ENCODE measurements around the gene PXDN. TPM values are rescaled to one million over a fixed set of nuclear protein-coding genes. Genes with fewer than 3 reads are reported as not detected.

Gene PXDN
- total and polyA plus RNA-seq, 9 donors, result 36.0 to 116 (median 54.5) TPM

GRCh38 chr2:1756456-1756855 lies 12.1 kb upstream of the PXDN start:
- no peaks in the 10 kb centered on the region for H3K4me1 ChIP-seq (ENCODE audit: insufficient read depth)
- no peaks in the 10 kb centered on the region for H3K9me3 ChIP-seq
- TF ChIP-seq CTCF (IDR thresholded peaks at IDR 0.05) (no peak), EP300 (IDR thresholded peaks at IDR 0.05) (no peak), POLR2A (IDR thresholded peaks at IDR 0.05) (no peak)
- no peak overlapping the region for H3K4me3 ChIP-seq
- H3K36me3 ChIP-seq, result no peaks in the 10 kb centered on the region
- H3K27me3 ChIP-seq, result no peaks in the 10 kb centered on the region
- no peak overlapping the region for H3K27ac ChIP-seq
- WGBS, 3 donors, result 95 to 96% (median 95%) methylated on average over 10 of the region's 10 CpGs
- DNase-seq, result peak in 1 of 5 donors; percentile 30
- intact Hi-C loops (cut with DNase I), result no loop called here

- Histone ChIP-seq H3K4me1 (ENCODE audit: insufficient read depth) (no peaks in the 10 kb centered on the region), H3K36me3 (no peaks in the 10 kb centered on the region), H3K9me3 (no peaks in the 10 kb centered on the region), H3K4me3 (no peak overlapping the region), H3K27ac (no peak overlapping the region), H3K27me3 (no peaks in the 10 kb centered on the region)
- TF ChIP-seq POLR2A (IDR thresholded peaks at IDR 0.05) (no peak), CTCF (IDR thresholded peaks at IDR 0.05) (no peak), EP300 (IDR thresholded peaks at IDR 0.05) (no peak)
- intact Hi-C loops (cut with DNase I), result no loop called here
- WGBS, 3 donors, result 32 to 36% (median 33%) methylated on average over 18 of the region's 18 CpGs
- peak in 1 of 5 donors; percentile 33 for DNase-seq
Measured at GRCh38 chr2:1755436-1756191, 11.3 kb upstream of the PXDN start.

GRCh38 chr2:1754461-1755170 lies 10.3 kb upstream of the PXDN start:
- intact Hi-C loops (cut with DNase I), result no loop called here
- no peaks in the 10 kb centered on the region for H3K36me3 ChIP-seq
- DNase-seq, result peak in 1 of 5 donors; percentile 13
- no peak overlapping the region for H3K27ac ChIP-seq
- no peaks in the 10 kb centered on the region for H3K9me3 ChIP-seq
- TF ChIP-seq EP300 (IDR thresholded peaks at IDR 0.05) (no peak), CTCF (IDR thresholded peaks at IDR 0.05) (no peak), POLR2A (IDR thresholded peaks at IDR 0.05) (no peak)
- H3K4me1 ChIP-seq (ENCODE audit: insufficient read depth), result no peaks in the 10 kb centered on the region
- 95 to 96% (median 96%) methylated on average over 16 of the region's 16 CpGs for WGBS, 3 donors
- no peak overlapping the region for H3K4me3 ChIP-seq
- no peaks in the 10 kb centered on the region for H3K27me3 ChIP-seq

- Histone ChIP-seq H3K9me3 (no peaks in the 10 kb centered on the region), H3K4me1 (ENCODE audit: insufficient read depth) (no peaks in the 10 kb centered on the region), H3K36me3 (no peaks in the 10 kb centered on the region), H3K27ac (no peak overlapping the region), H3K27me3 (no peaks in the 10 kb centered on the region), H3K4me3 (no peak overlapping the region)
- intact Hi-C loops (cut with DNase I), result no loop called here
- WGBS, 3 donors, result 92 to 94% (median 93%) methylated on average over 12 of the region's 12 CpGs
- TF ChIP-seq CTCF (IDR thresholded peaks at IDR 0.05) (no peak), POLR2A (IDR thresholded peaks at IDR 0.05) (no peak), EP300 (IDR thresholded peaks at IDR 0.05) (no peak)
- DNase-seq, result no peak
Measured at GRCh38 chr2:1754046-1754445, 9.7 kb upstream of the PXDN start.
